HepG2 (cell line): ENCODE measurements around the gene CGB8. TPM values are rescaled to one million over a fixed set of nuclear protein-coding genes. Genes with fewer than 3 reads are reported as not detected.

Experiments
- ATAC-seq: fragments of 200-7000 bp; cut with Tn5 transposase; 3 replicates; pipeline ENCODE4 v1.9.1; 2020; ENCODE audit warnings: mild to moderate bottlenecking, moderate library complexity
- BruUV-seq: library from RNA; stranded (reverse); fragments of 400-500 nt; replicated peaks from 2 replicates; lab custom pipeline; 2021; lab: Mats Ljungman, UMichigan
- CTCF ChIA-PET: fragments of 300-600 bp; formaldehyde crosslinking; extraction: SDS; loops from one replicate; lab custom pipeline; 2021; ENCODE audit warnings: low total read pairs, inconsistent platforms, low intra/inter-chr PET ratio; lab: Yijun Ruan, JAX
- POLR2A ChIA-PET: fragments of 350-600 bp; sonication (Branson Sonifier 250); formaldehyde crosslinking; loops from one replicate; lab custom pipeline; 2020; ENCODE audit warnings: antibody characterized with exemption, inconsistent platforms; lab: Yijun Ruan, JAX
- DNase-seq: peaks from one replicate; pipeline ENCODE4 v3.0.0-alpha.2; 2015; ENCODE audit warnings: low spot score
- FAIRE-seq: peaks from 3 replicates; lab custom pipeline; 2011; peaks lifted over from hg19 to GRCh38; lab: Jason Lieb, UNC
- H2AFZ ChIP-seq: one replicate; pipeline ENCODE4 v1.6.1; 2011; ENCODE audit warnings: low read length, inconsistent platforms
- H3K27ac ChIP-seq: fragments of 300-600 bp; 3 replicates; pipeline ENCODE4 v1.8.0; 2011; ENCODE audit warnings: mixed run types, mild to moderate bottlenecking, mixed read lengths, low read length, inconsistent platforms; ENCODE audit not compliant: insufficient read depth; ENCODE audit errors: extremely low read length
- H3K27me3 ChIP-seq, 2 experiments: fragments of 200-600 bp in 1 of 2; 2 replicates in 1 of 2; 3 replicates in 1 of 2; pipeline versions ENCODE4 v1.6.0 to v1.8.0; 2011; ENCODE audit warnings: low read length in 2 of 2, mild to moderate bottlenecking in 2 of 2, moderate library complexity in 2 of 2, inconsistent platforms in 1 of 2; ENCODE audit not compliant: insufficient read depth in 2 of 2, control insufficient read depth in 1 of 2
- H3K36me3 ChIP-seq, 2 experiments: fragments of 200-600 bp in 1 of 2; replicated peaks in 1 of 2; 2 replicates in 1 of 2; 3 replicates in 1 of 2; pipeline versions ENCODE4 v1.5.1 to v1.8.0; 2011; ENCODE audit warnings: low read length in 2 of 2, inconsistent platforms in 1 of 2; ENCODE audit not compliant: insufficient read depth in 2 of 2, control insufficient read depth in 1 of 2
- H3K4me1 ChIP-seq: 2 replicates; pipeline ENCODE4 v1.5.1; 2012; ENCODE audit warnings: low read length, inconsistent platforms; ENCODE audit not compliant: insufficient read depth
- H3K4me2 ChIP-seq: 2 replicates; pipeline ENCODE4 v1.6.0; 2011; ENCODE audit warnings: low read depth, low read length, inconsistent platforms
- H3K4me3 ChIP-seq, 3 experiments: fragments of 200-600 bp in 1 of 3; sonication (generic), shearing (Covaris generic) in 1 of 3; replicated peaks in 1 of 3; 2 replicates each; pipeline ENCODE4 v1.5.1; 2011 to 2016; ENCODE audit warnings: low read length in 3 of 3, inconsistent platforms in 2 of 3, low read depth in 2 of 3, mild to moderate bottlenecking in 2 of 3, control low read depth in 1 of 3, mixed read lengths in 1 of 3; ENCODE audit not compliant: insufficient read depth in 1 of 3
- H3K79me2 ChIP-seq: one replicate; pipeline ENCODE4 v1.6.1; 2011; ENCODE audit warnings: low read length, inconsistent platforms; ENCODE audit not compliant: insufficient read depth
- H3K9ac ChIP-seq: 2 replicates; pipeline ENCODE4 v1.6.0; 2011; ENCODE audit warnings: mild to moderate bottlenecking, low read depth, low read length, inconsistent platforms; ENCODE audit not compliant: insufficient read depth
- H3K9me3 ChIP-seq: 2 replicates; pipeline ENCODE4 v1.5.1; 2012; ENCODE audit warnings: mild to moderate bottlenecking, low read length
- H4K20me1 ChIP-seq: 2 replicates; pipeline ENCODE4 v1.6.0; 2011; ENCODE audit warnings: inconsistent platforms, mild to moderate bottlenecking, low read length, moderate library complexity; ENCODE audit not compliant: insufficient read depth
- AKAP8 ChIP-seq: sonication (generic); formaldehyde crosslinking; IDR thresholded peaks from 2 replicates; pipeline ENCODE4 v1.5.1; 2020; ENCODE audit warnings: mild to moderate bottlenecking, missing genetic modification reagents
- CREM ChIP-seq, 2 experiments: sonication (generic) in 1 of 2; formaldehyde crosslinking in 1 of 2; IDR thresholded peaks; 2 replicates each; pipeline versions ENCODE4 v1.4.0 to v1.6.1; 2016 to 2020; ENCODE audit warnings: antibody characterized with exemption in 1 of 2, mild to moderate bottlenecking in 1 of 2, missing genetic modification reagents in 1 of 2
- PHB2 ChIP-seq: fragments of 450-650 bp; IDR thresholded peaks from 2 replicates; pipeline ENCODE4 v1.6.1; 2018; ENCODE audit not compliant: partially characterized antibody
- PLSCR1 ChIP-seq: sonication (generic); formaldehyde crosslinking; IDR thresholded peaks from 2 replicates; pipeline ENCODE4 v1.5.0; 2020; ENCODE audit warnings: missing genetic modification reagents, mild to moderate bottlenecking, borderline replicate concordance
- POGZ ChIP-seq: sonication (generic); formaldehyde crosslinking; IDR thresholded peaks from 2 replicates; pipeline ENCODE4 v1.4.0; 2020; ENCODE audit warnings: mild to moderate bottlenecking, missing genetic modification reagents
- UBTF ChIP-seq: sonication (generic); formaldehyde crosslinking; IDR thresholded peaks from 2 replicates; pipeline ENCODE4 v1.4.0; 2020; ENCODE audit warnings: mild to moderate bottlenecking, missing genetic modification reagents
- ZBTB8A ChIP-seq: sonication (generic); formaldehyde crosslinking; IDR thresholded peaks from 2 replicates; pipeline ENCODE4 v1.4.0; 2020; ENCODE audit warnings: mild to moderate bottlenecking, low read depth, missing genetic modification reagents, borderline replicate concordance
- ZNF138 ChIP-seq: sonication (generic); formaldehyde crosslinking; IDR thresholded peaks from 2 replicates; pipeline ENCODE4 v1.5.0; 2020; ENCODE audit warnings: mild to moderate bottlenecking, low read depth, missing genetic modification reagents
- ZNF180 ChIP-seq: sonication (generic); formaldehyde crosslinking; IDR thresholded peaks from 2 replicates; pipeline ENCODE4 v1.4.0; 2020; ENCODE audit warnings: low read depth, missing genetic modification reagents, borderline replicate concordance
- ZNF251 ChIP-seq: sonication (generic); formaldehyde crosslinking; IDR thresholded peaks from 2 replicates; pipeline ENCODE4 v1.9.0; 2021; ENCODE audit warnings: mild to moderate bottlenecking, missing genetic modification reagents
- ZNF557 ChIP-seq: sonication (generic); formaldehyde crosslinking; IDR thresholded peaks from 2 replicates; pipeline ENCODE4 v1.4.0; 2020; ENCODE audit warnings: missing genetic modification reagents
- ZNF644 ChIP-seq: IDR thresholded peaks from 2 replicates; pipeline ENCODE4 v1.6.1; 2016; ENCODE audit warnings: low read depth
- ZNF792 ChIP-seq: IDR thresholded peaks from 2 replicates; pipeline ENCODE4 v1.6.1; 2016
- ZNF816 ChIP-seq: sonication (generic); formaldehyde crosslinking; IDR thresholded peaks from 2 replicates; pipeline ENCODE4 v1.8.0; 2022; ENCODE audit warnings: missing genetic modification reagents, mild to moderate bottlenecking, borderline replicate concordance
- ZNF883 ChIP-seq: sonication (generic); formaldehyde crosslinking; IDR thresholded peaks from 2 replicates; pipeline ENCODE4 v1.5.1; 2020; ENCODE audit warnings: mild to moderate bottlenecking, missing genetic modification reagents; ENCODE audit errors: not compliant biosample characterization
- ZSCAN12 ChIP-seq: sonication (generic); formaldehyde crosslinking; IDR thresholded peaks from 2 replicates; pipeline ENCODE4 v1.9.0; 2021; ENCODE audit warnings: mild to moderate bottlenecking, missing genetic modification reagents
- WGBS: methylation state at CpG from one replicate; pipeline ENCODE4 v1.1.6; 2017; ENCODE audit warnings: low lambda C conversion rate; 5-methylcytosine and 5-hydroxymethylcytosine counted together
- in situ Hi-C: cut with HindIII; loops from 2 replicates; pipeline ENCODE4 v1.10.0; 2017; ENCODE audit warnings: low pct_unique_long_range_greater_than_20kb; ENCODE audit not compliant: extremely low pct_ligation_motif_present
- intact Hi-C: fragments of 100-400 bp; cut with micrococcal nuclease; formaldehyde crosslinking; loops from one replicate; pipeline ENCODE4 v1.10.0; 2022; ENCODE audit not compliant: unreplicated experiment
- polyA plus RNA-seq, 8 experiments: library from polyadenylated mRNA; depleted of rRNA in 3 of 8; stranded (reverse) in 7 of 8; unstranded in 1 of 8; fragments of >200 nt; fragmentation: Illumina TruSeq in 4 of 8; extraction: Trizol in 4 of 8; gene quantifications; 2 replicates each; pipeline versions ENCODE4 v1.2.1 to v1.2.3, GENCODE V29; 2011 to 2016; ENCODE audit warnings: low read depth in 4 of 8, missing spikeins in 1 of 8, mixed read lengths in 1 of 8; ENCODE audit not compliant: insufficient read depth in 1 of 8
- total RNA-seq, 5 experiments: library from RNA; depleted of rRNA; stranded (reverse); fragments of >200 nt; fragmentation: Illumina TruSeq; extraction: Trizol; gene quantifications; 2 replicates each; pipeline ENCODE4 v1.2.3, GENCODE V29; 2016; ENCODE audit warnings: low read depth in 1 of 5
- TF ChIP-seq, protein P1 (sequence below): sonication (generic); formaldehyde crosslinking; IDR thresholded peaks from 2 replicates; pipeline ENCODE4 v1.4.0; 2020; ENCODE audit warnings: mild to moderate bottlenecking, missing genetic modification reagents
- TF ChIP-seq, protein P2 (sequence below): sonication (generic); formaldehyde crosslinking; IDR thresholded peaks from 2 replicates; pipeline ENCODE4 v1.4.0; 2020; ENCODE audit warnings: missing genetic modification reagents

The CGB8 gene
- total and polyA plus RNA-seq, 2 of the 13 experiments (the other 11 are each of a cell fraction or from before 2014, with no cell fraction given) = not detected

GRCh38 chr19:49010453-49010852, 38.5 kb downstream of the CGB8 start:
- Histone ChIP-seq H3K4me3 (no peak overlapping the region), H3K27me3 (no peaks in the 10 kb centered on the region), H3K79me2 (no peaks in the 10 kb centered on the region), H4K20me1 (no peaks in the 10 kb centered on the region), H2AFZ (no peak overlapping the region), H3K4me1 (no peaks in the 10 kb centered on the region), H3K9me3 (no peaks in the 10 kb centered on the region), H3K9ac (no peak overlapping the region), H3K4me2 (no peak overlapping the region), H3K36me3 (peaks cover 21 to 66% of the 10 kb centered on the region in 2 experiments; a peak in 4 of 5 replicates), H3K27ac (no peak overlapping the region)
- TF ChIP-seq AKAP8 (CRISPR knock-in tag) (no peak), ZNF883 (CRISPR knock-in tag) (no peak), ZSCAN12 (CRISPR knock-in tag) (no peak), ZNF792 (CRISPR knock-in tag) (no peak), PHB2 (no peak), ZNF644 (no peak), ZNF816 (CRISPR knock-in tag) (no peak), POGZ (no peak), ZNF180 (no peak), PLSCR1 (CRISPR knock-in tag) (no peak), UBTF (CRISPR knock-in tag) (no peak), ZNF138 (CRISPR knock-in tag) (no peak), CREM (IDR thresholded peaks at IDR 0.05) (no peak), CREM (CRISPR knock-in tag; IDR thresholded peaks at IDR 0.05) (no peak), ZNF557 (no peak), ZNF251 (CRISPR knock-in tag) (no peak), ZBTB8A (CRISPR knock-in tag) (no peak)
- TF ChIP-seq, protein P1, sequence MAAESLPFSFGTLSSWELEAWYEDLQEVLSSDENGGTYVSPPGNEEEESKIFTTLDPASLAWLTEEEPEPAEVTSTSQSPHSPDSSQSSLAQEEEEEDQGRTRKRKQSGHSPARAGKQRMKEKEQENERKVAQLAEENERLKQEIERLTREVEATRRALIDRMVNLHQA (CRISPR knock-in tag) = no peak
- TF ChIP-seq, protein P2, sequence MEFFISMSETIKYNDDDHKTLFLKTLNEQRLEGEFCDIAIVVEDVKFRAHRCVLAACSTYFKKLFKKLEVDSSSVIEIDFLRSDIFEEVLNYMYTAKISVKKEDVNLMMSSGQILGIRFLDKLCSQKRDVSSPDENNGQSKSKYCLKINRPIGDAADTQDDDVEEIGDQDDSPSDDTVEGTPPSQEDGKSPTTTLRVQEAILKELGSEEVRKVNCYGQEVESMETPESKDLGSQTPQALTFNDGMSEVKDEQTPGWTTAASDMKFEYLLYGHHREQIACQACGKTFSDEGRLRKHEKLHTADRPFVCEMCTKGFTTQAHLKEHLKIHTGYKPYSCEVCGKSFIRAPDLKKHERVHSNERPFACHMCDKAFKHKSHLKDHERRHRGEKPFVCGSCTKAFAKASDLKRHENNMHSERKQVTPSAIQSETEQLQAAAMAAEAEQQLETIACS (CRISPR knock-in tag) = no peak
- no peak for FAIRE-seq
- no peak for DNase-seq
- ChIA-PET CTCF (no interaction called here), POLR2A (no interaction called here)
- in situ Hi-C loops (no loop called here), intact Hi-C loops (no loop called here)
- no TSS peak for BruUV-seq
- ATAC-seq = no peak
- 95% methylated on average over 17 of the region's 18 CpGs for WGBS
